Stimulated activated CD8-positive, alpha-beta memory T cell treated with anti-CD3 and anti-CD28 coated beads, Interleukin-4, amount 100 ng/mL, for 1 hour (primary cell): ENCODE measurements around the gene BCL11B.

Source experiments
- DNase-seq, 2 donors: peaks; one replicate each; pipeline ENCODE4 v3.0.0-alpha.2; 2020; ENCODE audit warnings: low read depth in 2 of 2, low spot score in 1 of 2

The BCL11B gene

GRCh38 chr14:99141236-99141635 is 130.8 kb downstream of the BCL11B start:
- DNase-seq: no peak

GRCh38 chr14:99138999-99139865 is 132.8 kb downstream of the BCL11B start:
- no peak for DNase-seq

- DNase-seq: no peak
Observed at GRCh38 chr14:99137913-99138571, 134.0 kb downstream of the BCL11B start.

- no peak for DNase-seq
Observed at GRCh38 chr14:99137001-99137700, 134.8 kb downstream of the BCL11B start.

- DNase-seq: no peak
Observed at GRCh38 chr14:99136401-99136800, 135.6 kb downstream of the BCL11B start.

GRCh38 chr14:99136047-99136400 is 136.0 kb downstream of the BCL11B start:
- DNase-seq: no peak

GRCh38 chr14:99134516-99135046 is 137.4 kb downstream of the BCL11B start:
- DNase-seq: no peak

GRCh38 chr14:99133636-99134515 is 138.1 kb downstream of the BCL11B start:
- no peak for DNase-seq

GRCh38 chr14:99132821-99133635 is 139.0 kb downstream of the BCL11B start:
- no peak for DNase-seq

- DNase-seq: no peak
Observed at GRCh38 chr14:99131632-99132271, 140.2 kb downstream of the BCL11B start.

- no peak for DNase-seq
Observed at GRCh38 chr14:99129998-99130397, 142.0 kb downstream of the BCL11B start.

GRCh38 chr14:99129211-99129696 is 142.7 kb downstream of the BCL11B start:
- no peak for DNase-seq

GRCh38 chr14:99128185-99128584 is 143.8 kb downstream of the BCL11B start:
- DNase-seq: no peak

GRCh38 chr14:99127651-99128167 is 144.3 kb downstream of the BCL11B start:
- no peak for DNase-seq

GRCh38 chr14:99125616-99126431 is 146.2 kb downstream of the BCL11B start:
- no peak for DNase-seq

- DNase-seq: no peak
Observed at GRCh38 chr14:99125113-99125512, 146.9 kb downstream of the BCL11B start.

- DNase-seq: no peak
Observed at GRCh38 chr14:99124482-99125105, 147.4 kb downstream of the BCL11B start.
